Esophagus squamous epithelium (tissue), 5 donors: ENCODE data around the gene LRRC8E. TPM values are rescaled to one million over a fixed set of nuclear protein-coding genes. Genes with fewer than 3 reads are reported as not detected.

Experiments used
- DNase-seq: peaks from one replicate; lab custom pipeline; 2025; lab: John Stamatoyannopoulos, UW
- H3K27ac ChIP-seq, 4 donors: fragments of 200-600 bp; sonication (generic); one replicate each; pipeline ENCODE4 v1.5.1; 2016 to 2019; ENCODE audit warnings: mild to moderate bottlenecking in 1 of 4
- H3K27me3 ChIP-seq, 4 donors: fragments of 200-600 bp; sonication (generic); 1 replicate in 3 of 4; 2 replicates in 1 of 4; pipeline versions ENCODE4 v1.5.1 to v1.6.0; 2017 to 2021; ENCODE audit warnings: antibody characterized with exemption in 1 of 4
- H3K36me3 ChIP-seq, 3 donors: fragments of 200-600 bp; sonication (generic); one replicate each; pipeline ENCODE4 v1.5.1; 2016 to 2019
- H3K4me1 ChIP-seq, 3 donors: fragments of 200-600 bp; sonication (generic); one replicate each; pipeline ENCODE4 v1.5.1; 2017 to 2019
- H3K4me3 ChIP-seq, 4 donors: fragments of 200-600 bp; sonication (generic); 1 replicate in 3 of 4; 2 replicates in 1 of 4; pipeline ENCODE4 v1.5.1; 2016 to 2019; ENCODE audit warnings: mild to moderate bottlenecking in 2 of 4, moderate library complexity in 1 of 4
- H3K9me3 ChIP-seq, 3 donors: fragments of 200-600 bp; sonication (generic); one replicate each; pipeline ENCODE4 v1.5.1; 2016 to 2019
- POLR2A ChIP-seq, 4 donors: fragments of 450-650 bp; IDR thresholded peaks; one replicate each; pipeline ENCODE4 v1.6.1; 2017; ENCODE audit warnings: antibody characterized with exemption in 4 of 4, mild to moderate bottlenecking in 4 of 4, moderate library complexity in 3 of 4
- WGBS, 2 donors: methylation state at CpG; one replicate each; pipeline ENCODE4 v1.1.5; 2018; 5-methylcytosine and 5-hydroxymethylcytosine counted together
- intact Hi-C: fragments of 100-400 bp; cut with DNase I; formaldehyde crosslinking; loops from one replicate; pipeline ENCODE4 v1.15.0; 2022
- total RNA-seq, 4 donors: library from RNA; depleted of rRNA; stranded (reverse); fragments of >200 nt; gene quantifications; one replicate each; pipeline ENCODE4 v1.1.0, GENCODE V29; 2016
- TF ChIP-seq, protein P1 (sequence below), 6 experiments: fragments of 450-650 bp in 4 of 6; fragments of 200-600 bp in 2 of 6; sonication (generic) in 2 of 6; IDR thresholded peaks; one replicate each; pipeline ENCODE4 v1.5.1; 2016 to 2019; ENCODE audit warnings: antibody characterized with exemption in 6 of 6, mild to moderate bottlenecking in 4 of 6, moderate library complexity in 4 of 6
- donor health status: DM: yes; HTN: yes; CAD: no.

The LRRC8E gene
- total RNA-seq, 4 donors from 2014 or later: 7.6 to 17.0 (median 9.5) TPM

GRCh38 chr19:7846155-7846646 lies 42.1 kb upstream of the LRRC8E start:
- intact Hi-C loops: no loop called here
- 74 to 84% methylated on average over 4 to 7 of the region's 19 CpGs for WGBS, 2 donors
- H3K4me3 ChIP-seq: no peak overlapping the region

DNA sequence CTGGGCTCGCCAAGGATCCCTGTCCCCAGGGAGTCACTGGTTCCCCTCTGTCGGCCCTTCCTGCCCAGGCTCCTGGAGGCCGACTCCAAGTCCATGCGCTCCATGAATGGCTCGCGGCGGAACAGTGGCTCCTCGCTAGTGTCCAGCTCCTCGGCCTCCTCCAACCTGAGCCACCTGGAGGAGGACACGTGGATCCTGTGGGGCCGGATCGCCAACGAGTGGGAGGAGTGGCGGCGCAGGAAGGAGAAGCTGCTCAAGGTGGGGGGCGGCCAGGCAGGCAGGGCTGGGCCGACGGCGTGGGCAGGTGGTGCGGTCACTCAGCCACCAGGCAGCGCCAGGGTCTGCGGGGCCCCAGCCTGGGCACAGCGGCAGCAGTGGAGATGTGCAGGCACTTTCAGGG lies 40.6 kb upstream of the LRRC8E start:
- no peaks in the 10 kb centered on the region for H3K36me3 ChIP-seq
- H3K27ac ChIP-seq: no peak overlapping the region
- no peak overlapping the region for H3K4me3 ChIP-seq
- no peak for DNase-seq
- H3K27me3 ChIP-seq: no peaks in the 10 kb centered on the region
- WGBS, 2 donors: 93 to 100% methylated on average over 3 to 5 of the region's 23 CpGs
- intact Hi-C loops: no loop called here
- H3K9me3 ChIP-seq: no peaks in the 10 kb centered on the region
- H3K4me1 ChIP-seq: peaks cover 0 to 10% (median 0%) of the 10 kb centered on the region in 3 donors
- no peak for TF ChIP-seq POLR2A (IDR thresholded peaks at IDR 0.05)
- TF ChIP-seq, protein P1, sequence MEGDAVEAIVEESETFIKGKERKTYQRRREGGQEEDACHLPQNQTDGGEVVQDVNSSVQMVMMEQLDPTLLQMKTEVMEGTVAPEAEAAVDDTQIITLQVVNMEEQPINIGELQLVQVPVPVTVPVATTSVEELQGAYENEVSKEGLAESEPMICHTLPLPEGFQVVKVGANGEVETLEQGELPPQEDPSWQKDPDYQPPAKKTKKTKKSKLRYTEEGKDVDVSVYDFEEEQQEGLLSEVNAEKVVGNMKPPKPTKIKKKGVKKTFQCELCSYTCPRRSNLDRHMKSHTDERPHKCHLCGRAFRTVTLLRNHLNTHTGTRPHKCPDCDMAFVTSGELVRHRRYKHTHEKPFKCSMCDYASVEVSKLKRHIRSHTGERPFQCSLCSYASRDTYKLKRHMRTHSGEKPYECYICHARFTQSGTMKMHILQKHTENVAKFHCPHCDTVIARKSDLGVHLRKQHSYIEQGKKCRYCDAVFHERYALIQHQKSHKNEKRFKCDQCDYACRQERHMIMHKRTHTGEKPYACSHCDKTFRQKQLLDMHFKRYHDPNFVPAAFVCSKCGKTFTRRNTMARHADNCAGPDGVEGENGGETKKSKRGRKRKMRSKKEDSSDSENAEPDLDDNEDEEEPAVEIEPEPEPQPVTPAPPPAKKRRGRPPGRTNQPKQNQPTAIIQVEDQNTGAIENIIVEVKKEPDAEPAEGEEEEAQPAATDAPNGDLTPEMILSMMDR (IDR thresholded peaks at IDR 0.05): no peak

More at GRCh38 chr19:7846155-7846646, 42.1 kb upstream of the LRRC8E start:
- H3K27me3 ChIP-seq: no peaks in the 10 kb centered on the region
- no peaks in the 10 kb centered on the region for H3K36me3 ChIP-seq
- no peaks in the 10 kb centered on the region for H3K9me3 ChIP-seq
- peaks cover 0 to 10% (median 0%) of the 10 kb centered on the region in 3 donors for H3K4me1 ChIP-seq
- no peak overlapping the region for H3K27ac ChIP-seq
- TF ChIP-seq, protein P1 (IDR thresholded peaks at IDR 0.05): no peak
- TF ChIP-seq POLR2A (IDR thresholded peaks at IDR 0.05): no peak
- no peak for DNase-seq

DNA sequence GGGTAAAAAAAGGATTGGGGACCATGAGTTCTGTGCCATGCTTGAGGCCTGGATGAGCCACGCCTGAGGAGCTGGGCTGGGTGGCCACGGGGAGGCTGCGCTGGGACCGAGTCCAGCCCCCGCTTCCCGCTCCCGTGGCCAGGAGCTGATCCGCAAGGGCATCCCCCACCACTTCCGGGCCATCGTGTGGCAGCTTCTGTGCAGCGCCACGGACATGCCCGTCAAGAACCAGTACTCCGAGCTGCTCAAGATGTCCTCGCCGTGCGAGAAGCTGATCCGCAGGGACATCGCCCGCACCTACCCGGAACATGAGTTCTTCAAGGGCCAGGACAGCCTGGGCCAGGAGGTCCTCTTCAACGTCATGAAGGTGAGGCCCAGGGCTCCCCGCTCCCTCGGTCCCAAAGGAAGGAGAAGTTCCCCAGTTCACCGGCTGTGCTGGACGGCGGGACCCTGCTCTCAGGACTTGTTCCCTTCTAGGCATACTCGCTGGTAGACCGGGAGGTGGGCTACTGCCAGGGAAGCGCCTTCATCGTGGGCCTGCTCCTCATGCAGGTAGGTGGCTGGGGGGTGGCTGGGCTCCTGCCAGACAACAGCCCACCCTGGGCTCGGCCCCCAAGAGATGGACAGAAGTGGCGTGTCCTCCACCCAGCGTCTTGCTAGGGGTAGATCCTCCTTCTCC lies 39.4 kb upstream of the LRRC8E start:
- H3K4me3 ChIP-seq: no peak overlapping the region
- intact Hi-C loops: no loop called here
- H3K27me3 ChIP-seq: no peaks in the 10 kb centered on the region
- DNase-seq: no peak
- H3K9me3 ChIP-seq: no peaks in the 10 kb centered on the region
- WGBS, 2 donors: 90% methylated on average over 6 of the region's 34 CpGs; no CpG with 5 or more reads in 1 of the 2 donors
- TF ChIP-seq POLR2A (IDR thresholded peaks at IDR 0.05): no peak
- TF ChIP-seq, protein P1 (IDR thresholded peaks at IDR 0.05): no peak
- no peaks in the 10 kb centered on the region for H3K36me3 ChIP-seq
- no peak overlapping the region for H3K27ac ChIP-seq
- peaks cover 5 to 20% (median 6%) of the 10 kb centered on the region in 3 donors for H3K4me1 ChIP-seq

DNA sequence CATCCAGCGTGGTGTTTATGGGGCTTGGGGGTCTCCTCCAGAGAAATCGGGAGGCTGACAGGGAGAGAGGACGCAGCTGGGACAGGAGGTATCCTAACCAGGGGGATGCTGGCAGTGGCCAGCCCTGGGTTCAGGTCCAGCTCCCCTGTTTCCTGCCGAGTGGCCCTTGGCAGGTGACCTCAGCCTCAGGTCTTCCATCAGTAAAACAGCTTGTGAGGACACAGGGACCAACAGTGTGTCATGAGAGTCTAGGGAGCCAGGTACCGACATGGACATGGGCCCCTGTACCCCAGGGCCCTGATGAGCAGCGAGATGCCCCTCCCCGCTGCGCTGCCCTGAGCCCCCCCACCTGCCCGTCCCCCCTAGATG lies 38.7 kb upstream of the LRRC8E start:
- TF ChIP-seq, protein P1 (IDR thresholded peaks at IDR 0.05): no peak
- no peak for TF ChIP-seq POLR2A (IDR thresholded peaks at IDR 0.05)
- Histone ChIP-seq H3K9me3 (no peaks in the 10 kb centered on the region), H3K27ac (no peak overlapping the region), H3K36me3 (no peaks in the 10 kb centered on the region), H3K4me1 (peaks cover 5 to 20% (median 6%) of the 10 kb centered on the region in 3 donors), H3K27me3 (peaks cover 0 to 4% (median 0%) of the 10 kb centered on the region in 4 donors), H3K4me3 (no peak overlapping the region)
- no peak for DNase-seq
- intact Hi-C loops: no loop called here
- WGBS, 2 donors: 83 to 90% methylated on average over 2 of the region's 9 CpGs
